ENCODE results near the gene OTUB2. TPM values are rescaled to one million over a fixed set of nuclear protein-coding genes. Genes with fewer than 3 reads are reported as not detected.

OTUB2 gene
- total RNA-seq, 1 experiment from 2014 or later, result 0.74 TPM

DNA sequence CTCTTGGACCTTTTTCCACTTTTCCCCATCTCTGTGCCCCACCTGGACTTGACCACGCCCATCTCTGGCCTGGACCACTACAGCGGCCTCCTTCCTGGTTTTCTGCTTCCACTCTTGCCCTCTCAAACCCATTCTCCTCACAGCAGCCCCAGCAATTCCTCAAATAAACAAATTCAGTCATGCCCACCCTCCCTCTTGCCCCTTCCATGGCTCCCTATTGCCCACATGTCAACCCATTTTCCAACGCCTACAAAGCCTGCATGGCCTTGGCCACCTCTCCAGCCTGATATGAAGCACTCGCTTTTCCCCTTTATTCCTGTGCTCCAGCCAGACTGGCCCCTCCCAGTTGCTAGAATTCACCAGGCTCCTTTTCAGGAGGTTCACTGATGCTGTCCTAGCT, 5.9 kb upstream of the OTUB2 start:
- no peak for DNase-seq (ENCODE audit: extremely low read depth, low read depth)

DNA sequence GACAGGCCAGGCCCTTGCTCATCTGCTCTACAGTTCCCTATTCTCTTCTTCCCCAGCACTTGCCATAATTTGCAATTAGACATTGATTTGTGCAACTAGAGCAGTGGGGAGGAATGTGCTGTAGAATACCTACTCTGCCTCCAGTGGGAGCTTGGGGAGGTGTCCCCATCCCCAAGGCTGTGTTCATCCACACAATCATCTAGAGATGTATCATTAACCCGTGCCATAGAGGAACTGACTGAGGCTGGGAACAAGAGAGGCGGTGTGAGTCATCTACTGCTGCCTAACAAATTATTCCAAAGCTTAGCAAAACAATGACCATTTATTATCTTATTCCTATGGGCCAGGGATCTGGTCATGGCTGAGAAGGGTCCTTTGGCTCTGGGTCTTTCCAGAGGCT, 5.1 kb upstream of the OTUB2 start:
- DNase-seq (ENCODE audit: extremely low read depth, low read depth), result no peak

DNA sequence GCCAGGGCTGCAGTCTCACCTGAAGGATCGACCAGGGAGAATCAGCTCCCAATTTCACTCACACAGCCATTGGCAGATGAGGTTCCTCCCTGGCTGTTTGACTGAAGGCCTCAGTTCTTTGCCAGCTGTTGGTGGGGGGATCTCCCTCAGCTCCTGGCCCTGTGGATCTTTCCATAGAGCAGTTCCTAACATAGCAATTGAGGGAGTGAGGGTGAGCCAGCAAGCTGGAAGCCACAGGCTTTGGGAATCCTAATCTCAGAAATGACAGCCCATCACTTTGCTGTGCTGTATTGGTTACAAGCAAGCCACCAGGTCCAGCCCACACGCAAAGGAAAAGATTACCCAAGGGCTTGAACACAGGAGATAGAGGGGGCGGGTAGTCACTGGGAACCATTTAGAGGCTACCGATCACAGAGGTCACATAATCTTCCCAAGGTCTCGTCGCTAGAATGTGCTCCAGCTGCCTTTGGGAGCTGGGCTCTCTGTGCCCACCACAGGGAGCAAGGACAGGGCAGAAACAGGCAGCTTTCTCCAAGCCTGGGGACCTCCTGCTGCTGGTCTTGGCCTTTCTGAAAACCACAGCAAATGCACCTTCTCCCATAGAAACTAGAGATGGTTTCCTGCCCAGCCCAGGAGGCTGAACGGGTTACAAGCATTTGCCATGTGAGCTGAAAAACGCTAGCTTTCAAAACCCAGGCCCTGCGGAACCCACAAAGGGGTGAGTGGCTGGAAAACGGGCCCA, 4.6 kb upstream of the OTUB2 start:
- no peak for DNase-seq (ENCODE audit: extremely low read depth, low read depth)

DNA sequence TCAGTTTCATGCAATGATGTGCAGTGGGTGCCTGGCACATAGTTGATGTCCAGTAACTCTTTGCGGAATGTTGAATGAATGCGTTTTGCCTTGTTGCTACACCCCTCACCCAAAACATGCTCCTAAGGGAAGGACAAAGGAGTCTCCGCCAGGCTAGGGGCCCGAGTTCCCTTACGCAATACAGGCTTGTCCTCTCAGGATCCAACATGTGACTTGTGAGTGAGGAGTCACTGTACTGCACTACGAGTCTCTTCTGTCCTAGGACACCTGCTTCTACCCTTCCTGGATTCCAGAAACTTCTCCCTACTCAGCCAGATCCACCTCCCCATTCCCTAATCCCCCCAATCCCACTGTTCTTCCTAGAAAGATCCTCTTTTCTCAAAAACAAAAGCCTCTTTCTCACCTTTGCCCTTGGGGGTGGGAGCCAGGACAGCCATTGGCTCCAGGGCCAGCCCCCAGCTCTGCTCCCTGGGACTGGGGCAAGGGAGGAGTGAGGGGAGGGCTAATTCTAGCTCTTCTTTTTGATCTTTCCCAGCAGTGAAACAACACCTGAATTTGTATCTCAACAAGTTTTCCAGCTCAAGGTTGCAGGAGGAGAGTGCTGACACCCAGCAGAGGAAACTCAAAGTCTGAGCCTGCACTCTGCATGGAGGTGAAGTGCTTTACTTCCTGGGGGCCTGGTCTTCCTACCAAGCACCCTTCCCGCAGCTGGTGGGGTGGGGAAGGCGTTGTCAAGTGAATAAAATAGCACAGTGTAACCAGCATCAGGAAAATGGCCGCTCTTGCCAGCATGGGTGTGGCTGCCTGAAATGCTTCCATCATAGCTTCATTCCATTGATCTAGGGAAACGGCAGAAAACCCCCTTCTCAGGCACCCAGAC, 3.4 kb upstream of the OTUB2 start:
- DNase-seq (ENCODE audit: extremely low read depth, low read depth), result no peak

DNA sequence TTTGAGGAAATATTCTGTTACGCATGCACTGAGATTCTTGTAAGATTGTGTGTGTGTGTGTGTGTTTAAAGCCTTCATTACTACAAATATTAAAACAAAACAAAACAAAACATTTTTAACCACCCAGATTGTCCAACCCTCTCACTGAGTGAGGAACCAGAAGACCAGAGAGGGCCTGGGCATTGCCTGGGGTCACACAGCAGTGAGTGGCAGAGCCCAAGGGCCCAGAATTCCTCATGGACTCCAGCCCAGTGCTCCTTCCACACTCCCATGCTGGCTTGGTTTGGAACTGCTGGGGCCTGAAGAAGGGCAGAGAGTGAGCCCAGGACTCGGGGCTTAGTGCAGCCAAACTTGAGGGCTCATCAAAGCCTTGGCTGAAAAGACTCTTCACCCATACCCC, 1.6 kb upstream of the OTUB2 start:
- no peak for DNase-seq (ENCODE audit: extremely low read depth, low read depth)

DNA sequence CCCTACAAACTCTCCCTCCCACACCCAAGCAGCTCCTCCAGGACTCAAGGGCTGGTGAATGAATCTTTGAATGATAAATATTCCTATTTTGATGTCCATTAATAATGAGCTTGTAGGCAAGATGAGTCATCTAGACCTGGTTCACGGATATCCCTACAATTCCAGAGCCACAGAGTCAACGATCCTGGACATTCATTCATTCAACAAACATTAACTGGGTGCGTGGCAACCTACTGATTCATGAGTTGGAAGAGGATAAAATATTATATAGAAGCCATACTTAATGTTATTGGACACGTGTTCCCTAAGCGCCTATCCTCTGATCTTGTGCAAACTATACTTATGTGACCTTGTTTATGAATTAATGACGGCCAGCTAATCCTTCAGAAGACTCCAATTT, 420 bp upstream of the OTUB2 start:
- no peak for DNase-seq (ENCODE audit: extremely low read depth, low read depth)

DNA sequence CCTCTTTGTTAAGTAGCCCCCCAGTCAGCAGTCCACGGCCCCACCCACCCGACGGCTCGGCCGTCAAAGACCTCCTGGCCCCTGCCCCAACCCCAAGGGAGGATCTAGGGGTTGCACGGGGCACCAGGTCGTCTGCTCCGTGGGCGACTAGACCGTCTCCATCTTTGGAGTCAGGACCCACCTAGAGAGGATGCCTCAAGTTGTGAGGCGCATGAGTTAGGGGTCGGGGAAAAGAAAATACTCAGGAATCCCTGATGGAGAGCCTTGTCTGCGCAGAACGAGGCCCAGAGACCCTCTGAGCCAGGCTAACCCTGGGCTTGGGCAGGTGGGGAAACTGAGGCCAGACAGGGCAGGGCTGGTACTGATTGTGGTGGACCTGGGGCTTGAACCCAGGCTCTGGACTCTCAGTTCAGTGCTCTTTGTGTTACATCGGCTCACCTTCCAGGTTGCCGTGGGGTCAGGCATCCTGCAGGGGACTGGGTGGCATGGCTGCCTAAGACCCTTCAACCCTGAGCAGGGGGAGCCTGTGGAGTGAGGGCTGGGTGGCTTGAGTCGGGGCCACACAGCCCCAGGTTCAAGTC, 839 bp downstream of the OTUB2 start:
- no peak for DNase-seq (ENCODE audit: extremely low read depth, low read depth)

DNA sequence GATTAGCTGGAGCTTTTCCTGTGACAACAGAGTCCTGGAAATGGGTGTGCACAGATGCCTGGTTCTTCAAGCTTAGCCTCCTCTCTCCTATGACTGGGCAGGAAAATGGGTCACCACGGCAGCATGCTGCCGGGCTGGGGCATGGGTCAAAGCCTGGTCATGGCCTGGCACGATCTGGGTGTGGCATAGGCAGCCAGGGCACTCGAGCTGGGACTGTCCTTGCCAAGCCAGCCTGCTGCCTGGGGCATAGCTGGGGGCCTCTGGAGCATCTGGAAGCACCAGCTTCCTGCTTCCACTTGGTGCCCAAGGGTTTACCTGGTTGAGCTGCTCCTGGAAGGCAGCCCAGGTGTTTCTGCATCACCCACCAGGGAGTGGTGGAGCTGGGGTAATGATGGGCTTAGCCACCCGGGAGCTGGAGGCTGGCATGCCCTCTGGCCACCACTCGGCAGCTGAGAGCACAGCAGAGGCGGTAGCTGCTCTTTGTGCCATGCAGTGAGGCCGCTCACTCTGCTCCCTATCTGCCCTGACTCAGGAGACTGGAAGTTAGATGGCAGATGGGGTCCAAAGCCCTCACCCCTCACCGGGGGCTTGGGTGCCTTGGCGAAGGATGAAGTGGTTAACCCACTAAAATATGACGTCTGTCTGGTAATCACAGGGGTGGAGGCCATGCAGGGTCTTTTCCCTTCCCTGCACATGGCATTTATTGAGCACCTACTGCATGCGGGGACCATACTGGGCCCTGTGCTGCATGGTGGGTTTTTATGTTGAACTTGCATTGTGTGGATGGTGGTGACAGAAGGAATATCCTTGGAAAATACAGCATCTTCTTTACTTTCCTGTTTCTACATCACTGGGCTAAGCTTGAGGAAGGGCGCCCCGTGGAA, 1.7 kb downstream of the OTUB2 start:
- DNase-seq (ENCODE audit: extremely low read depth, low read depth), result no peak

DNA sequence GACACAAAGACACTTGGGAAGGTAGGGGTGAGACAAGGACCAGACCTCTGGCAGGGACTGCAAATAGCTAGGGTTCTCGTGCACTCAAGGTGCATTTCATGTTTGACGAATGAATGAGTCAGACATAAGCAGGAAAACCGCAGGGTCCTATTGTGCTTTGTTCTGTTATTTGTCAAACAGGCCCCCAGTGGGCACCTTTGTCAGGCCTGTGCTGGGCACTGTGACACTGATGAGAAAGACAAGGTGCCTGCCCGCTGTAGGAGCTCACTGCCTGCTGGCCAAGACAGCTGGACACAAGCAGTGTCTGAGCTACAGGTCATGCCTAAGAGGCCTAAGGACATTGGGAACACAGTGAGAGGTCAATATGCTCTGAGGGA, 2.3 kb downstream of the OTUB2 start:
- DNase-seq (ENCODE audit: extremely low read depth, low read depth), result no peak

DNA sequence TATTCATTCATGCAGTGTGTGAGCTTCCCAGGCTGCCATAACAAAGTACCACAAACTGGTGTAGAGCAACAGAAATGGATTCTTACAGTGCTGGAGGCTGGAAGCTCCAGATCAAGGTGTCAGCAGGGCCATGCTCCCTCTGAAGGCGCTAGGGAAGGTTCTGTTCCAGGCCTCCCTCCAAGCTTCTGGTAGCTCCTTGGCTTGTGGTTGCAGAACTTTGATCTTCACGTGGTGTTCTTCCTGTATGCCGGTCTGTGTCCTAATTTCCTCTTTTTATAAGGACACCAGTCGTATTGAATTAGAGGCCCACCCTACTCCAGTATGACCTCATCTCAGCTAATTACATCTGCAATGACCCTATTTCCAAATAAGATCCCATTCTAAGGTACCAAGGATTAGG, 3.1 kb downstream of the OTUB2 start:
- no peak for DNase-seq (ENCODE audit: extremely low read depth, low read depth)

DNA sequence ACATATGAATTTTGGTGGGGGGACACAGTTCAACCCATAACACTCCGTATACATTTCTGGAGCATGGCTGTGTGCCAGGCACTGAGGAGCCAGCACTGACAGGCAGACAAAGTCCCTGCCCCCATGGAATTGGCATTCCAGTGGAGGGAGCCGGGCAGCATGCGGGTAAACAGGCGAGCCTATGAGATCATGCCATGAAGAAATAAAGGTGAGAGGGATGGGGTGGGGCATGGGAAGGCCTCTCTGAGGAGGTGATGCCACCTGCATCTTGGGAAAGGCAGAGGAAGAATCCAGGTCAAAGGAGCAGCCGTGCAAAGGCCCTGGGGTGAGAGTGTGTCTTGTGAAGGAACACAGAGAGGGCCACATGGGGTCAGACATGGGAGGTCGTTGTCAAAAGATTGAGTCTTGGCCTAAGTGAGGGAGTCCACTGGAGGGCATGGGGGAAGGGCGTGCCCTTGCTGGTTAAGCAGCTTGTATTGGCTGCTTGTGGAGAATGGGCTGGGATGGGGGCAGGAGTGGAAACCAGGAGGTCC, 3.6 kb downstream of the OTUB2 start:
- DNase-seq (ENCODE audit: extremely low read depth, low read depth), result no peak

DNA sequence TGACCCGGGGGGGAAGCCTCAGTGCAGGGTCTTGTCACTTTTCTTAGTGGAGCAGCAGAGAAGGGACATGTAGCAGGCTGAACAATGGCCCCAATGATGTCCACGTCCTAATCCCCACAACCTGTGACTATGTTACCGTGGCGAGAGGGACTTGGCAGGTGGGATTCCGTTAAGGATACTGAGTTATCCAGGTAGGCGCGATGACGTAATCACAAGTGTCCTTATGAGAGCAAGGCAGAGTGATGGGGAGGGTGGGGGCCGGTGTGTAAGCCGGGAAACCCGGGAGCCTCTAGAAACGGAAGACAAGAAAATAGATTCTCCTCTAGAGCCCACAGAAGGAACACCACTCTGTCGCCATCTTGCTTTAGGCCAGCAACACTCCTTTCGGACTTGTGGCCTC, 4.4 kb downstream of the OTUB2 start:
- DNase-seq (ENCODE audit: extremely low read depth, low read depth), result no peak

DNA sequence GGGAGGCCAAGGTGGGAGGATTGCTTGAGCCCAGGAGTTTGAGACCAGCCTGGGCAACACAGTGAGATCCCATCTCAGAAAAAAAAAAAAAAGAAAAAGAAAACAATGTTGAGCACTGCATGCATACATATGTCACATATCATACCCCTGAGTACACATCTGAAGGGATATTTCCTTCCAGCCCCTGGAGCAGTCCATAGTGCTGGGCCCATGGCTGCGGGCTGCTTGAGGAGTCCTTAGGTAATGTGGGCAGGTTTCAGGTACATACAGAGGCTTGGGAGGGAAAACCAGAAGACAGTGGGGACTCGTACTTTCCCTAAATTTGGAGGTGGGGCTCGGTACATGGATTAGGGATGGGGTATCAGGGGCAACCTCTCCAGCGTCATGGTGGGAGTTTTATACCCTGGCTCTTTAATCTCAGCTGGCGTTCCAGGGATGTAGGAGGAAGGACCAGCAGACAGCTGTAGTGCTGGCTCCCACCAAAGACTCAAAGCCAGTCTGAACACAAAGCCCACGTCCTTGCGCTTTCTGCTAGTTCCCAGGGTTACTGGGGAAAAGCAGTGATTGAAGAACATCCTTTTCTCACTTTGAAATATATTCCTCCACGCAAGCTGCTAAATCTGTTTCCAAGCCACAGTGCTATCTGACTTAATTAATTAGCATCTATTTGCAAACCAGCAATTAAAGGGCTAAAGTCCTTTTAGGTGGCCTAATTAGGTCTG, 5.2 kb downstream of the OTUB2 start:
- no peak for DNase-seq (ENCODE audit: extremely low read depth, low read depth)

DNA sequence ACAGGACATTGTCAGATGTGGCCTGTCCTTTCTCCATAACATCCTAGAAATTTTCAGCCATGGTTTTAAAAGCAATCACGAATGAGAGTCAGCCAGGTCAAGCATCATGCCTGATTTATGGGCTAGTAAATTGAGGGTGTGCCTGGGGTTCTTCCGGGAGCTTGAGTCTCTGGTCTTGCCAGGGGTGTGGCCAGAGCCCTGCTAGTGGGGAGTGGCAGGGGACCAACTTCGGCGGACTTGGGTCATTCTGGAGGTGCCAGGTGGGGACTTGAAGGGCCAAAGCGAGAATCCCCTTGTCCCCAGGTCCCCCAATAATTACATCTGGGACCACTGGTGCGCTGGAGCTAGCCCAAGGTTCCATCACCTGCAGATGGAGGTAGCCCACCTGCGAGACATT, 5.7 kb downstream of the OTUB2 start:
- DNase-seq (ENCODE audit: extremely low read depth, low read depth), result no peak

DNA sequence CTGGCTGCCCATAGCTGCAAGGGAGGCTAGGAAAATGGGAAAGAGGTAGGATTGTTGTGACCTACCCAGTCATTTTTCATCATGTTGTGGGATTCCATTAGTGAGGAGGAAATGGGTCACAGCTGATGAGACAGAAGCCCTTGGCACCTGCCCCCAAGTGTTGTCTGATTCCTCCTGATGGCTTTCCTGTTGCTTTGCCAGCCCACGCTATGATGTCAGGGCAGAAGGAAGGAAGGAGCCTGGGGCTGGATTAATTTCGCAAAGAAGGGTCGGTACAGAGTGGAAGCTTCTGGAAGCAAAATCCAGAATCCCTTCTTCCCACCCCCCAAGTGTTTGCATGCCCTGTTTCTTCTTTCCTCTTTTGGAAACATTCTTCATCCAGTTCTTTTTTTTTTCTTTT, 8.7 kb downstream of the OTUB2 start:
- no peak for DNase-seq (ENCODE audit: extremely low read depth, low read depth)

DNA sequence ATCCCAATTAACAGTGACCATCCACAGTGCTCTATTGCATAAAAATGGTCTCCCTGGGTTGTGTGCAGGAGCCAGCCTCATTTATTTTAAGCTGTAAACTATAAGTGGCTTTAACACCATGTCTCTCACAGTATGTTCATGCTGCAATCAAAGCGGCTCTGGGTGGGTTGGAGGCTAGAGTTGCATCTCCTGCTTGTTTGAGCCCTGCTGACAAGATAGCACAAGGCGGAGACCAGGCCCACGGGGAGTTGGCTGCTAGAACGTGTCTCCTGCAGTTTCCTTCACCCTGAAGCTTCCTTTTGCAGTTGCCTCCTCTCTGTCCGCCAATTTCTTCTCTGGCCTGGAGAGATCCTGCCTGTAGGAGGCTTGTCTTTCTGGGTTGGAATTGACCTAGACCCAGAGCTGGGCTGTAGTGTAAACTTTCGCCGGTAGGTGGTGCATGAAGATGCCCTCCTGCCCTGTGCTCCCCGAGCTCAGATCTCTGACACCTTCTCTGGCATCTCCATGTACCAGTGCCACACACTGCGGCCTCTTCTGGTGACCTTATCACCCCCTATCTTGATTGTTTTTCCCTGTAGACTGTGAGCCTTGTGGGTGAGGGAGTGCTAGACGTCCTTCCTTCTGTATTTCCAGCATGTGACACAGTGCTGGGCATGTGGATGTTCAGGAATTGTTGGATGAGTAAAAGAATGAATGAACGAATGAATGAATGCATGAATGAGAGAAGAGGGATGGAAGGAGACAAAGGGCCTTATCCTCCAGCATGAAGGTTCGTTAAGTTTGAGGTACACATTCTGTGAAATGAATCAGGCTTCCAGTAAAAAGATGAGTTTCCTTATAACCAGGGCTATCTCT, 10.4 kb downstream of the OTUB2 start:
- DNase-seq (ENCODE audit: extremely low read depth, low read depth), result peak; percentile 66

DNA sequence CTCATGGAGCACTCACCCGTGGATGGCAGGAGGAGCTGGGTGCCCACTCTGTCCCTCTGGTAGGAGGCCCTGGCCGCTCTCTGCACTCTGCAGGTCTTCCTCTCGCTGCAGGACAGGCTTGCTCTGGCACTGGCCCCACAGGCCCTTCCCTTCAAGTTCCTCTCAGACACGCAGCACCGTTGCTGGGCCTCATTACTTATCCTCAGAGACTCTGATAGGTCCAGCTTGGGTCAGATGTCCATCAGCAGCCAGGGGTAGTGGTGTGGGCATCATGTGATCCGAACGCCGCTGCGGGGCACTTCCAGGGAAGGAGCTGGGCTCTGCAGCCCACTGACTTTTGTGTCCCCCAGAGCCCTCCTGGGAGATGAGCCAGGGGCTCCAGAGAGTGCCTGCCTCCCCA, 11.8 kb downstream of the OTUB2 start:
- DNase-seq (ENCODE audit: extremely low read depth, low read depth), result no peak

DNA sequence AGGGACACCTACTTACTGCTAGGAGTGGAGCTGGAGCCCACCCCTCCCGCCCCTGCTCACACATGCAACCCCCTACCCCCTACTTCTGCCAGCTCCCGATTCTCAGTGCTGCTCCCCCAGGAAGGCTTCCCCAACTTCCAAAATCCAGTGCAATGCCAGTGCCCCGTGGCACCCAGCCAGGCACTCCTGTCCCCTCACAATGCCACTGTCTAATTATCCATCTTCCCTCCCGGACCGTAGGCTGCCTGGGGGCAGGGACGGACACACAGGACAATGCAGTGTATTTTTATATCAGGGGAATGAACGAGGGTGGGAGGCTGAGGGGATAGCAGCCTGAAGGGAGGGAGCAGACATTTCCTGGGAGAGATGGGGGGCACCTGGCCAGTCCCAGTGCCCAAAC, 12.4 kb downstream of the OTUB2 start:
- no peak for DNase-seq (ENCODE audit: extremely low read depth, low read depth)

Measured in NCI-H460 (cell line).